Kidney (tissue), 11 donors: ENCODE data around the gene NBPF20. TPM values are rescaled to one million over a fixed set of nuclear protein-coding genes. Genes with fewer than 3 reads are reported as not detected.
"Not testable (repeated sequence)": the region's sequence is repeated elsewhere in the genome, so short reads cannot be mapped to it uniquely, and the experiment has no call there.

Experiments
- DNase-seq, 5 donors: peaks; one replicate each; pipeline ENCODE4 v3.0.0-alpha.2; 2013 to 2020
- FAIRE-seq: peaks from 2 replicates; lab custom pipeline; 2012; peaks lifted over from hg19 to GRCh38; lab: Jason Lieb, UNC
- H3K27ac ChIP-seq, 2 donors: one replicate each; pipeline ENCODE4 v1.7.0; 2013; ENCODE audit warnings: low read depth in 2 of 2, low read length in 2 of 2, inconsistent platforms in 1 of 2
- H3K27me3 ChIP-seq: one replicate; pipeline ENCODE4 v1.7.1; 2013; ENCODE audit warnings: low read length, inconsistent platforms; ENCODE audit not compliant: control insufficient read depth, insufficient read depth
- H3K36me3 ChIP-seq, 3 donors: one replicate each; pipeline versions ENCODE4 v1.7.0 to v1.7.1; 2013; ENCODE audit warnings: low read length in 3 of 3, control low read depth in 1 of 3, inconsistent platforms in 1 of 3; ENCODE audit not compliant: insufficient read depth in 3 of 3, control insufficient read depth in 2 of 3
- H3K4me1 ChIP-seq, 3 donors: one replicate each; pipeline versions ENCODE4 v1.7.0 to v1.7.1; 2013; ENCODE audit warnings: low read length in 3 of 3, inconsistent platforms in 1 of 3, low read depth in 1 of 3; ENCODE audit not compliant: control insufficient read depth in 2 of 3, insufficient read depth in 2 of 3
- H3K4me3 ChIP-seq, 3 donors: one replicate each; pipeline versions ENCODE4 v1.7.0 to v1.8.1; 2013; ENCODE audit warnings: low read length in 3 of 3, control low read depth in 1 of 3, inconsistent platforms in 1 of 3
- H3K9ac ChIP-seq, 3 donors: one replicate each; pipeline versions ENCODE4 v1.7.0 to v1.7.1; 2013; ENCODE audit warnings: low read length in 3 of 3, control low read depth in 1 of 3, inconsistent platforms in 1 of 3
- H3K9me3 ChIP-seq, 3 donors: one replicate each; pipeline versions ENCODE4 v1.7.0 to v1.7.1; 2013; ENCODE audit warnings: low read length in 3 of 3, control low read depth in 1 of 3, inconsistent platforms in 1 of 3; ENCODE audit not compliant: control insufficient read depth in 2 of 3, insufficient read depth in 1 of 3
- intact Hi-C: fragments of 100-400 bp; cut with DNase I; formaldehyde crosslinking; loops from one replicate; pipeline ENCODE4 v1.11.1; 2022
- polyA plus RNA-seq: library from polyadenylated mRNA; stranded (reverse); fragments of 350-450 nt; fragmentation: Illumina TruSeq; extraction: RNeasy Lipid Tissue Mini Kit (QIAGEN cat#74804); gene quantifications from one replicate; pipeline ENCODE4 v1.2.3, GENCODE V29; 2014; ENCODE audit warnings: low read depth, low replicate concordance; ENCODE audit not compliant: insufficient read depth
- total RNA-seq: library from RNA; stranded (reverse); fragmentation: NEBNext Ultra II Directional; extraction: Animal tissue kit (Norgen Biotek cat#: 25700); gene quantifications from one replicate; pipeline ENCODE4 v1.2.1, GENCODE V29; 2021
- donor health status: control.
- donor health status: control.
- donor health status: DM: yes; HTN: yes; CAD: no.
- donor health status: Normal renal cell carcinoma (clear cell type).

Gene NBPF20
- total and polyA plus RNA-seq, 2 donors from 2014 or later: 0.69 to 3.8 TPM

- FAIRE-seq, H3K9me3 ChIP-seq, H3K27ac ChIP-seq, H3K9ac ChIP-seq, intact Hi-C loops, H3K4me1 ChIP-seq, H3K27me3 ChIP-seq, H3K36me3 ChIP-seq, DNase-seq, H3K4me3 ChIP-seq: not testable (repeated sequence)
Measured at GRCh38 chr1:145464017-145464416, 38.6 kb upstream of the NBPF20 start.

- intact Hi-C loops, H3K9me3 ChIP-seq, FAIRE-seq, H3K4me3 ChIP-seq, H3K4me1 ChIP-seq, H3K27ac ChIP-seq, H3K9ac ChIP-seq, H3K27me3 ChIP-seq, H3K36me3 ChIP-seq: not testable (repeated sequence)
- DNase-seq: peak in 1 of 5 donors; percentile 48
Measured at GRCh38 chr1:145460684-145461083, 35.3 kb upstream of the NBPF20 start.

GRCh38 chr1:145460048-145460447, 34.6 kb upstream of the NBPF20 start:
- H3K9me3 ChIP-seq, H3K9ac ChIP-seq, H3K36me3 ChIP-seq, intact Hi-C loops, H3K27me3 ChIP-seq, DNase-seq, H3K4me3 ChIP-seq, H3K27ac ChIP-seq, H3K4me1 ChIP-seq, FAIRE-seq: not testable (repeated sequence)

- H3K36me3 ChIP-seq, H3K27ac ChIP-seq, H3K27me3 ChIP-seq, H3K4me1 ChIP-seq, DNase-seq, FAIRE-seq, H3K9me3 ChIP-seq, intact Hi-C loops, H3K4me3 ChIP-seq, H3K9ac ChIP-seq: not testable (repeated sequence)
Measured at GRCh38 chr1:145459591-145459990, 34.2 kb upstream of the NBPF20 start.

- H3K27ac ChIP-seq, H3K27me3 ChIP-seq, H3K4me3 ChIP-seq, DNase-seq, H3K36me3 ChIP-seq, FAIRE-seq, H3K4me1 ChIP-seq, H3K9me3 ChIP-seq, intact Hi-C loops, H3K9ac ChIP-seq: not testable (repeated sequence)
Measured at GRCh38 chr1:145459063-145459462, 33.7 kb upstream of the NBPF20 start.

- H3K4me3 ChIP-seq, intact Hi-C loops, H3K9me3 ChIP-seq, H3K9ac ChIP-seq, DNase-seq, H3K27me3 ChIP-seq, FAIRE-seq, H3K27ac ChIP-seq, H3K4me1 ChIP-seq, H3K36me3 ChIP-seq: not testable (repeated sequence)
Measured at GRCh38 chr1:145454824-145455177, 29.4 kb upstream of the NBPF20 start.

- intact Hi-C loops, H3K4me1 ChIP-seq, H3K27me3 ChIP-seq, H3K9ac ChIP-seq, FAIRE-seq, H3K36me3 ChIP-seq, DNase-seq, H3K27ac ChIP-seq, H3K4me3 ChIP-seq, H3K9me3 ChIP-seq: not testable (repeated sequence)
Measured at GRCh38 chr1:145453873-145454823, 28.7 kb upstream of the NBPF20 start.

- H3K4me1 ChIP-seq, FAIRE-seq, intact Hi-C loops, H3K4me3 ChIP-seq, H3K27ac ChIP-seq, H3K36me3 ChIP-seq, H3K9me3 ChIP-seq, H3K9ac ChIP-seq, H3K27me3 ChIP-seq, DNase-seq: not testable (repeated sequence)
Measured at GRCh38 chr1:145452506-145452905, 27.1 kb upstream of the NBPF20 start.
